ENCODE measurements around the gene NFYA.

The NFYA gene

GRCh38 chr6:41135062-41135832, 62.5 kb downstream of the NFYA start:
- no peak overlapping the region for H3K4me3 ChIP-seq (ENCODE audit: low read length)
- no peak overlapping the region for H3K27ac ChIP-seq (ENCODE audit: low read length)
- H3K9ac ChIP-seq (ENCODE audit: low read depth, low read length): no peak overlapping the region
- no peaks in the 10 kb centered on the region for H3K4me1 ChIP-seq (ENCODE audit: insufficient read depth, low read length)
- H3K27me3 ChIP-seq (ENCODE audit: insufficient read depth, low read length): no peaks in the 10 kb centered on the region
- no peaks in the 10 kb centered on the region for H3K9me3 ChIP-seq (ENCODE audit: insufficient read depth, low read depth, low read length)
- no peaks in the 10 kb centered on the region for H3K36me3 ChIP-seq (ENCODE audit: insufficient read depth, low read depth, low read length)

GRCh38 chr6:41136911-41137310, 64.1 kb downstream of the NFYA start:
- Histone ChIP-seq H3K4me3 (ENCODE audit: low read length) (no peak overlapping the region), H3K27me3 (ENCODE audit: insufficient read depth, low read length) (no peaks in the 10 kb centered on the region), H3K9ac (ENCODE audit: low read depth, low read length) (no peak overlapping the region), H3K9me3 (ENCODE audit: insufficient read depth, low read depth, low read length) (no peaks in the 10 kb centered on the region), H3K4me1 (ENCODE audit: insufficient read depth, low read length) (no peaks in the 10 kb centered on the region), H3K36me3 (ENCODE audit: insufficient read depth, low read depth, low read length) (no peaks in the 10 kb centered on the region), H3K27ac (ENCODE audit: low read length) (no peak overlapping the region)

- Histone ChIP-seq H3K27ac (ENCODE audit: low read length) (no peak overlapping the region), H3K36me3 (ENCODE audit: insufficient read depth, low read depth, low read length) (no peaks in the 10 kb centered on the region), H3K27me3 (ENCODE audit: insufficient read depth, low read length) (no peaks in the 10 kb centered on the region), H3K4me1 (ENCODE audit: insufficient read depth, low read length) (no peaks in the 10 kb centered on the region), H3K9ac (ENCODE audit: low read depth, low read length) (no peak overlapping the region), H3K9me3 (ENCODE audit: insufficient read depth, low read depth, low read length) (no peaks in the 10 kb centered on the region), H3K4me3 (ENCODE audit: low read length) (no peak overlapping the region)
Measured at GRCh38 chr6:41147917-41148316, 75.1 kb downstream of the NFYA start.
